HG02798 (cell line): Measurements from ENCODE around the gene ROR2.
"Not testable (repeated sequence)": the region's sequence is repeated elsewhere in the genome, so short reads cannot be mapped to it uniquely, and the experiment has no call there.

Experiments
- ATAC-seq: cut with Tn5 transposase; IDR thresholded peaks from one replicate; pipeline ENCODE4 v1.9.1; 2021; ENCODE audit warnings: mild to moderate bottlenecking; ENCODE audit not compliant: unreplicated experiment, poor library complexity

The ROR2 gene

GRCh38 chr9:91560301-91560700 is 389.7 kb downstream of the ROR2 start:
- no peak for ATAC-seq

GRCh38 chr9:91558879-91559278 is 391.1 kb downstream of the ROR2 start:
- ATAC-seq: no peak

GRCh38 chr9:91558395-91558794 is 391.6 kb downstream of the ROR2 start:
- no peak for ATAC-seq

GRCh38 chr9:91557327-91557726 is 392.7 kb downstream of the ROR2 start:
- ATAC-seq: no peak

- no peak for ATAC-seq
These were observed 394.9 kb downstream of the ROR2 start for GRCh38 chr9:91555132-91555531.

- no peak for ATAC-seq
These were observed 400.9 kb downstream of the ROR2 start for GRCh38 chr9:91549177-91549576.

GRCh38 chr9:91547081-91547480 is 402.9 kb downstream of the ROR2 start:
- ATAC-seq: no peak

GRCh38 chr9:91546574-91546973 is 403.5 kb downstream of the ROR2 start:
- ATAC-seq: no peak

- no peak for ATAC-seq
These were observed 408.3 kb downstream of the ROR2 start for GRCh38 chr9:91541734-91542133.

- ATAC-seq: not testable (repeated sequence)
These were observed 409.5 kb downstream of the ROR2 start for GRCh38 chr9:91540506-91540905.

- ATAC-seq: no peak
These were observed 413.8 kb downstream of the ROR2 start for GRCh38 chr9:91536211-91536691.

GRCh38 chr9:91534374-91534773 is 415.7 kb downstream of the ROR2 start:
- ATAC-seq: no peak

GRCh38 chr9:91533382-91533781 is 416.6 kb downstream of the ROR2 start:
- no peak for ATAC-seq

- no peak for ATAC-seq
These were observed 417.7 kb downstream of the ROR2 start for GRCh38 chr9:91532325-91532724.

- no peak for ATAC-seq
These were observed 419.2 kb downstream of the ROR2 start for GRCh38 chr9:91530829-91531228.

GRCh38 chr9:91522481-91522880 is 427.5 kb downstream of the ROR2 start:
- ATAC-seq: no peak

GRCh38 chr9:91519520-91520277 is 430.3 kb downstream of the ROR2 start:
- no peak for ATAC-seq

- ATAC-seq: no peak
These were observed 431.6 kb downstream of the ROR2 start for GRCh38 chr9:91518462-91518861.

GRCh38 chr9:91517801-91518200 is 432.2 kb downstream of the ROR2 start:
- ATAC-seq: no peak

GRCh38 chr9:91517332-91517731 is 432.7 kb downstream of the ROR2 start:
- not testable (repeated sequence) for ATAC-seq

GRCh38 chr9:91516777-91517176 is 433.3 kb downstream of the ROR2 start:
- ATAC-seq: no peak

- no peak for ATAC-seq
These were observed 433.9 kb downstream of the ROR2 start for GRCh38 chr9:91516081-91516480.
